ENCODE results near the gene ADAP1. TPM values are rescaled to one million over a fixed set of nuclear protein-coding genes. Genes with fewer than 3 reads are reported as not detected.

ADAP1 gene
- total and polyA plus RNA-seq, 2 of the 13 experiments (the other 11 are each of a cell fraction or from before 2014, with no cell fraction given) = 10.5 to 24.6 TPM

DNA sequence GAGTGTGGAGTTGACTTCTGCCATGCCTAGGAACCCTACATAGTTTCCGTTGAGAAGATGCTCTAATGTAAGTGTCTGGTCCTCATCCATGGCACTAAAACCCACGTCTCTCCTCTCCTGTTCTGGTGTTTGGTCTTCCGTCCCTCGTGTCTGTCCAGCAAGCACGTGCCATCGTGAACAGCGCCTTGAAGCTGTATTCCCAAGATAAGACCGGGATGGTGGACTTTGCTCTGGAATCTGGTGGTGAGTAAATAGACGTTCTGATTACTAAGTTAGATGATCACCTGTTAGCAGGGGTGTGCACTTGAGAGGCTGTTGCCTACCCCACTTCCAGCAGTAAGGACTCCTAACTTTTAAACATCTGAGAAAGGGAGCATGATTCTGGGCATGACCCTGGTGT lies 93.3 kb downstream of the ADAP1 start (continued):
- TF ChIP-seq SOX6 (IDR thresholded peaks at IDR 0.05) = no peak
- 0 out of 2 replicates have a peak, but pooled peaks have one; percentile 12 for TF ChIP-seq SOX6 (CRISPR knock-in tag; IDR thresholded peaks at IDR 0.05)
- 0 out of 2 replicates have a peak, but pooled peaks have one; percentile 68 for TF ChIP-seq ZNF317 (CRISPR knock-in tag; IDR thresholded peaks at IDR 0.05)
- no peak for TF ChIP-seq HNRNPL (IDR thresholded peaks at IDR 0.05; ENCODE audit: low read depth, low read length)
- TF ChIP-seq ARNTL (CRISPR knock-in tag; IDR thresholded peaks at IDR 0.05) = 0 out of 2 replicates have a peak, but pooled peaks have one; percentile 35
- no peak for TF ChIP-seq ZNF17 (CRISPR knock-in tag; IDR thresholded peaks at IDR 0.05)
- no peak for TF ChIP-seq POLR2AphosphoS2 (IDR thresholded peaks at IDR 0.05; ENCODE audit: low read depth, low read length)
- no peak for TF ChIP-seq CEBPG (CRISPR knock-in tag; IDR thresholded peaks at IDR 0.05)
- TF ChIP-seq SALL1 (CRISPR knock-in tag; IDR thresholded peaks at IDR 0.05) = peak; percentile 47
- TF ChIP-seq SIN3A (IDR thresholded peaks at IDR 0.05; ENCODE audit: borderline replicate concordance, low read depth, low read length) = no peak
- peak; percentile 42; the same call in 1 of the 2 replicates for TF ChIP-seq FOXA3 (CRISPR knock-in tag; IDR thresholded peaks at IDR 0.05)
- no peak for TF ChIP-seq ATF2 (CRISPR knock-in tag; IDR thresholded peaks at IDR 0.05)
- peak; percentile 52; the same call in 1 of the 2 replicates for TF ChIP-seq SAP130 (CRISPR knock-in tag; IDR thresholded peaks at IDR 0.05; ENCODE audit: low read depth)
- peak; percentile 41; the same call in 1 of the 2 replicates for TF ChIP-seq TFAP4 (IDR thresholded peaks at IDR 0.05; ENCODE audit: borderline replicate concordance, low read depth)
- TF ChIP-seq SKI (IDR thresholded peaks at IDR 0.05; ENCODE audit: partially characterized antibody) = no peak
- TF ChIP-seq ZBTB4 (CRISPR knock-in tag; IDR thresholded peaks at IDR 0.05; ENCODE audit: borderline replicate concordance) = peak; percentile 78; the same call in 1 of the 2 replicates
- TF ChIP-seq GATAD2A (CRISPR knock-in tag; IDR thresholded peaks at IDR 0.05) = peak; percentile 66
- peak; percentile 33; the same call in 1 of the 2 replicates for TF ChIP-seq JUN (CRISPR knock-in tag; IDR thresholded peaks at IDR 0.05)
- TF ChIP-seq GFI1 (CRISPR knock-in tag; IDR thresholded peaks at IDR 0.05; ENCODE audit: borderline replicate concordance) = peak; percentile 87
- TF ChIP-seq BHLHE40 (IDR thresholded peaks at IDR 0.05; ENCODE audit: low read length) = peak; percentile 68
- TF ChIP-seq KAT8 (CRISPR knock-in tag; IDR thresholded peaks at IDR 0.05) = no peak
